Glutamatergic neuron (in vitro differentiated cells): Measurements from ENCODE around the gene UBAP2L. TPM values are rescaled to one million over a fixed set of nuclear protein-coding genes. Genes with fewer than 3 reads are reported as not detected.

Experiments used
- DNase-seq: peaks from one replicate; pipeline ENCODE4 v3.0.0; 2022
- H3K27ac Mint-ChIP-seq: one replicate; pipeline ENCODE4 v1.8.0; 2020; ENCODE audit warnings: mild to moderate bottlenecking, mixed read lengths, inconsistent platforms; ENCODE audit not compliant: unreplicated experiment
- H3K27me3 Mint-ChIP-seq: one replicate; pipeline ENCODE4 v1.8.0; 2020; ENCODE audit warnings: mild to moderate bottlenecking, moderate library complexity, mixed read lengths, inconsistent platforms; ENCODE audit not compliant: unreplicated experiment
- H3K36me3 Mint-ChIP-seq: one replicate; pipeline ENCODE4 v1.8.0; 2020; ENCODE audit warnings: mild to moderate bottlenecking, mixed read lengths, inconsistent platforms; ENCODE audit not compliant: unreplicated experiment
- H3K4me1 Mint-ChIP-seq: one replicate; pipeline ENCODE4 v1.8.0; 2020; ENCODE audit warnings: mild to moderate bottlenecking, low read depth, mixed read lengths, inconsistent platforms; ENCODE audit not compliant: unreplicated experiment
- H3K4me3 Mint-ChIP-seq: one replicate; pipeline ENCODE4 v1.8.0; 2020; ENCODE audit warnings: mild to moderate bottlenecking, mixed read lengths, inconsistent platforms; ENCODE audit not compliant: unreplicated experiment
- H3K9me3 Mint-ChIP-seq: one replicate; pipeline ENCODE4 v1.8.0; 2020; ENCODE audit warnings: mild to moderate bottlenecking, moderate library complexity, mixed read lengths, inconsistent platforms; ENCODE audit not compliant: unreplicated experiment
- CTCF ChIP-seq: fragments of 200-600 bp; sonication (generic); IDR thresholded peaks from one replicate; pipeline ENCODE4 v1.5.0; 2021; ENCODE audit not compliant: partially characterized antibody, unreplicated experiment
- total RNA-seq: library from RNA; stranded (reverse); fragmentation: NEBNext Ultra II Directional; extraction: Animal tissue kit (Norgen Biotek cat#: 25700); gene quantifications from one replicate; pipeline ENCODE4 v1.2.1, GENCODE V29; 2021; ENCODE audit not compliant: unreplicated experiment

UBAP2L gene
- total RNA-seq, 1 donor from 2014 or later = 259 TPM

GRCh38 chr1:154176337-154176736 lies 44.4 kb upstream of the UBAP2L start:
- H3K27ac Mint-ChIP-seq = no peak overlapping the region
- peaks cover 8% of the 10 kb centered on the region for H3K36me3 Mint-ChIP-seq

GRCh38 chr1:154178013-154178412 lies 42.7 kb upstream of the UBAP2L start:
- Mint-ChIP-seq H3K27ac (no peak overlapping the region), H3K4me1 (peaks cover 35% of the 10 kb centered on the region), H3K36me3 (no peaks in the 10 kb centered on the region), H3K9me3 (no peaks in the 10 kb centered on the region), H3K27me3 (peaks cover 4% of the 10 kb centered on the region), H3K4me3 (peak overlapping the region; percentile 2)
- TF ChIP-seq CTCF = no peak
- DNase-seq = no peak

More at GRCh38 chr1:154176337-154176736, 44.4 kb upstream of the UBAP2L start:
- DNase-seq = no peak
- H3K4me1 Mint-ChIP-seq = peaks cover 40% of the 10 kb centered on the region
- H3K9me3 Mint-ChIP-seq = no peaks in the 10 kb centered on the region
- H3K4me3 Mint-ChIP-seq = no peak overlapping the region
- peaks cover 4% of the 10 kb centered on the region for H3K27me3 Mint-ChIP-seq
- no peak for TF ChIP-seq CTCF

DNA sequence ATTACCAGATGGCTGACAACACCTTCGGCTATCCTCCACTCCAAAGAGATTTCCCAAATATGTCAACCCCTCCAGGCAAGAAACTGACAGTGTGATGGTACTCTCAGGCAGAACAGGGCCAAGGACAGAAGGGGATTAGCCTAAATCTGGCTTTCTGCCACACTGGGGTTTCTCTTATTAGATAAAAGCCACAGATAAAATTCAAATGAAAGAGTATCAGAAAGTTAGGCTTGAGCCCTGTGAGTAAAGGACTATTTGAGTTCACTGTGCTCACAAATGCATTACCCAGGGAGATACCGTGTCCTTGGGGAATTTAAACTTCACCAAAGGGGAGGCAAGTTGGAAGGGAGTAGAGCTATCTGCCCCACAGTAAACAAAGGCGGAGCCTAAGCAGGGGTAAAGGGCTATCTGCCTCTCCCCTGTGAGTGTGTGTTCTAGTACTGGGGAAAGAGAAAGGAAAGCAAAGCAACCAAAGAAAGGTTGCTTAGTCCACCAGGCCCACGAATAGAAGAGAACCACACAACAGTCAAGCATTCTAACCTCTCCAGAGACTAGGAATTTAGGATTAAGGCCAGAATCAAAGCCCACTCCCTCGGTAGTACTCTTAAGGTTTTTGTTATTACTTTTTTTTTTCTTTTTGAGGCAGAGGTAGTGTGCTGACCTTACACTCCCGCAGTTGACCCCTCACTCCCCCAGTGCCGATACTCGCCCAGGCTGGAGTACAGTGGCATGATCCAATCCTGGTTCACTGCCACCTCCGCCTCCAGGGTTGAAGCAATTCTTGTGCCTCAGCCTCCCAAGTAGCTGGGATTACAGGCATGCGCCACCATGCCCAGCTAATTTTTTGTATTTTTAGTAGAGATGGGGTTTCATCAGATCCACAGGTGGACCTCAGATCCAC lies 41.6 kb upstream of the UBAP2L start:
- Mint-ChIP-seq H3K27me3 (peaks cover 10% of the 10 kb centered on the region), H3K4me1 (peaks cover 38% of the 10 kb centered on the region), H3K9me3 (peaks cover 4% of the 10 kb centered on the region), H3K4me3 (peak overlapping the region; percentile 75), H3K27ac (peak overlapping the region; percentile 17), H3K36me3 (no peaks in the 10 kb centered on the region)
- no peak for TF ChIP-seq CTCF
- no peak for DNase-seq

- DNase-seq = no peak
- H3K4me3 Mint-ChIP-seq = peak overlapping the region; percentile 75
- H3K4me1 Mint-ChIP-seq = peaks cover 38% of the 10 kb centered on the region
- peaks cover 10% of the 10 kb centered on the region for H3K27me3 Mint-ChIP-seq
- TF ChIP-seq CTCF = no peak
- no peak overlapping the region for H3K27ac Mint-ChIP-seq
- H3K9me3 Mint-ChIP-seq = peaks cover 4% of the 10 kb centered on the region
- H3K36me3 Mint-ChIP-seq = no peaks in the 10 kb centered on the region
Measured at GRCh38 chr1:154179946-154180687, 40.6 kb upstream of the UBAP2L start.

DNA sequence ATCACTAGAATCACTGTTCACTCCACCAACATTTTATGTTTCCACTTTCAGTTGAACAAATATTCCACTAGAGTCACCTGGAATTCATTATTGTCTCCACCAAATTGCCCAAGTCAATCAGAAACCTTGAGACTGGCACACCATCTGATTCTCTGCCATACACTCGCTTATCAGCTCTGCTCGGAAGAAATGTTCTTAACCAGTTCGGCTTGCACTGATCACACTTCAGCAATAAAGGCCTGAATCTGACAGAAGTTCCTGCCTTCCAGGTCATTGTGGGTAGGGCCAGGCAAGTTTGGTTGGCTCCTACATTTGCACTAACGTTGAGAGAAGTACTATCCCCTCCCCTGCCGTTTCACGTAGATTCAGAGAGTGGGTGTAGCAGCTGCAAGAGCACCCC lies 38.8 kb upstream of the UBAP2L start:
- no peak for TF ChIP-seq CTCF

More for the DNA sequence above, 38.8 kb upstream of the UBAP2L start:
- Mint-ChIP-seq H3K27ac (peak overlapping the region; percentile 99), H3K4me1 (peaks cover 38% of the 10 kb centered on the region), H3K27me3 (peaks cover 10% of the 10 kb centered on the region), H3K9me3 (peaks cover 4% of the 10 kb centered on the region), H3K4me3 (peak overlapping the region; percentile 100), H3K36me3 (no peaks in the 10 kb centered on the region)
- DNase-seq = no peak
